OCI-LY7 (cell line): ENCODE data around the gene CKLF. TPM values are rescaled to one million over a fixed set of nuclear protein-coding genes. Genes with fewer than 3 reads are reported as not detected.

Experiments used
- BruUV-seq: library from RNA; stranded (reverse); fragments of 400-500 nt; replicated peaks from 2 replicates; lab custom pipeline; 2021; lab: Mats Ljungman, UMichigan
- CTCF ChIA-PET: fragments of 300-600 bp; sonication (Branson Sonifier 250); formaldehyde crosslinking; loops from one replicate; lab custom pipeline; 2022; ENCODE audit warnings: antibody characterized with exemption; ENCODE audit not compliant: unreplicated experiment; lab: Charles Lee
- POLR2A ChIA-PET: fragments of 300-600 bp; sonication (Branson Sonifier 250); formaldehyde crosslinking; loops from one replicate; lab custom pipeline; 2022; ENCODE audit warnings: antibody characterized with exemption; lab: Charles Lee
- DNase-seq: peaks from one replicate; pipeline ENCODE4 v3.0.0-alpha.2; 2015; ENCODE audit warnings: low spot score
- H2AFZ ChIP-seq: fragments of 200-600 bp; sonication (generic), shearing (Covaris generic); 2 replicates; pipeline ENCODE4 v1.6.1; 2014; ENCODE audit warnings: mild to moderate bottlenecking, antibody characterized with exemption, low read length, moderate library complexity
- H3K27ac ChIP-seq: fragments of 200-600 bp; sonication (generic); 2 replicates; pipeline ENCODE4 v1.5.1; 2014; ENCODE audit warnings: mixed run types, low read depth, mild to moderate bottlenecking, moderate library complexity, low read length, inconsistent platforms; ENCODE audit not compliant: poor library complexity, severe bottlenecking
- H3K36me3 ChIP-seq: fragments of 200-600 bp; sonication (generic); 2 replicates; pipeline ENCODE4 v1.6.1; 2014; ENCODE audit warnings: mild to moderate bottlenecking, antibody characterized with exemption, low read length, moderate library complexity, mixed read lengths; ENCODE audit not compliant: insufficient read depth
- H3K4me1 ChIP-seq: fragments of 200-600 bp; sonication (generic); 2 replicates; pipeline ENCODE4 v1.5.1; 2014; ENCODE audit warnings: mild to moderate bottlenecking, low read length; ENCODE audit not compliant: insufficient read depth, poor library complexity, severe bottlenecking
- H3K4me2 ChIP-seq: fragments of 200-600 bp; sonication (generic); 2 replicates; pipeline ENCODE4 v1.6.1; 2014; ENCODE audit warnings: mild to moderate bottlenecking, low read length
- H3K4me3 ChIP-seq: fragments of 200-600 bp; sonication (generic); 2 replicates; pipeline ENCODE4 v1.5.1; 2014; ENCODE audit warnings: mild to moderate bottlenecking, low read depth, low read length; ENCODE audit not compliant: poor library complexity, severe bottlenecking
- H3K79me2 ChIP-seq: fragments of 200-600 bp; sonication (generic); 2 replicates; pipeline ENCODE4 v1.6.1; 2016; ENCODE audit warnings: low read depth, mild to moderate bottlenecking, low read length, moderate library complexity, mixed read lengths; ENCODE audit not compliant: insufficient read depth
- H3K9me2 ChIP-seq: fragments of 200-600 bp; sonication (generic); 2 replicates; pipeline ENCODE4 v1.6.1; 2016; ENCODE audit warnings: mild to moderate bottlenecking, low read length, mixed read lengths; ENCODE audit not compliant: insufficient read depth
- H3K9me3 ChIP-seq: fragments of 200-600 bp; sonication (generic); 2 replicates; pipeline ENCODE4 v1.6.1; 2014; ENCODE audit warnings: mild to moderate bottlenecking, mixed run types, low read length, mixed read lengths
- H4K20me1 ChIP-seq: fragments of 200-600 bp; sonication (generic); 2 replicates; pipeline ENCODE4 v1.6.1; 2014; ENCODE audit warnings: mild to moderate bottlenecking, antibody characterized with exemption, low read length, moderate library complexity, mixed read lengths; ENCODE audit not compliant: insufficient read depth
- EZH2phosphoT487 ChIP-seq: fragments of 200-600 bp; sonication (generic); IDR thresholded peaks from 2 replicates; pipeline ENCODE4 v1.6.1; 2018; ENCODE audit warnings: low read depth, borderline replicate concordance, mild to moderate bottlenecking, mixed run types, antibody characterized with exemption, low read length, moderate library complexity, mixed read lengths
- intact Hi-C: fragments of 100-400 bp; cut with micrococcal nuclease; formaldehyde crosslinking; loops from one replicate; pipeline ENCODE4 v1.10.0; 2022; ENCODE audit not compliant: unreplicated experiment
- total RNA-seq, 2 experiments: library from RNA; depleted of rRNA in 1 of 2; stranded (reverse); fragments of >200 nt in 1 of 2; shearing (Covaris generic) in 1 of 2; gene quantifications; 2 replicates each; pipeline ENCODE4 v1.2.3, GENCODE V29; 2014 to 2022
- TF ChIP-seq, protein P1 (sequence below): fragments of 200-600 bp; sonication (generic); conservative IDR thresholded peaks from 2 replicates; pipeline ENCODE4 v1.5.1; 2014; ENCODE audit warnings: mild to moderate bottlenecking, antibody characterized with exemption, low read length, moderate library complexity, mixed read lengths

Gene CKLF
- total RNA-seq, 2 experiments from 2014 or later: 56.6 to 98.7 TPM

- Histone ChIP-seq H3K4me1 (peaks cover 46% of the 10 kb centered on the region), H2AFZ (peak overlapping the region; percentile 33; the same call in 1 of the 2 replicates), H3K4me3 (no peak overlapping the region), H3K4me2 (peak overlapping the region; percentile 43), H3K9me3 (no peaks in the 10 kb centered on the region), H3K79me2 (no peaks in the 10 kb centered on the region), H4K20me1 (no peaks in the 10 kb centered on the region), H3K36me3 (no peaks in the 10 kb centered on the region), H3K27ac (no peak overlapping the region), H3K9me2 (no peaks in the 10 kb centered on the region)
- ChIA-PET POLR2A (interaction anchor here (0.6 to 2.1 kb wide), 7 partner anchors 8 to 1576 kb away, joined by 3 to 10 read pairs (median 5); partner anchors contain the start of gene CKLF), CTCF (interaction anchor here (0.6 kb wide), 1 partner anchor 10 kb away, joined by 3 read pairs; no protein-coding TSS in a partner anchor)
- TF ChIP-seq, protein P1, sequence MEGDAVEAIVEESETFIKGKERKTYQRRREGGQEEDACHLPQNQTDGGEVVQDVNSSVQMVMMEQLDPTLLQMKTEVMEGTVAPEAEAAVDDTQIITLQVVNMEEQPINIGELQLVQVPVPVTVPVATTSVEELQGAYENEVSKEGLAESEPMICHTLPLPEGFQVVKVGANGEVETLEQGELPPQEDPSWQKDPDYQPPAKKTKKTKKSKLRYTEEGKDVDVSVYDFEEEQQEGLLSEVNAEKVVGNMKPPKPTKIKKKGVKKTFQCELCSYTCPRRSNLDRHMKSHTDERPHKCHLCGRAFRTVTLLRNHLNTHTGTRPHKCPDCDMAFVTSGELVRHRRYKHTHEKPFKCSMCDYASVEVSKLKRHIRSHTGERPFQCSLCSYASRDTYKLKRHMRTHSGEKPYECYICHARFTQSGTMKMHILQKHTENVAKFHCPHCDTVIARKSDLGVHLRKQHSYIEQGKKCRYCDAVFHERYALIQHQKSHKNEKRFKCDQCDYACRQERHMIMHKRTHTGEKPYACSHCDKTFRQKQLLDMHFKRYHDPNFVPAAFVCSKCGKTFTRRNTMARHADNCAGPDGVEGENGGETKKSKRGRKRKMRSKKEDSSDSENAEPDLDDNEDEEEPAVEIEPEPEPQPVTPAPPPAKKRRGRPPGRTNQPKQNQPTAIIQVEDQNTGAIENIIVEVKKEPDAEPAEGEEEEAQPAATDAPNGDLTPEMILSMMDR: no peak
- no peak for TF ChIP-seq EZH2phosphoT487
- no TSS peak for BruUV-seq
- intact Hi-C loops: no loop called here
- no peak for DNase-seq
Measured at GRCh38 chr16:66544016-66544757, 8.2 kb upstream of the CKLF start.

- no peak for TF ChIP-seq EZH2phosphoT487
- TF ChIP-seq, protein P1: no peak
- no peaks in the 10 kb centered on the region for H3K36me3 ChIP-seq
- H3K4me3 ChIP-seq: no peak overlapping the region
- no TSS peak for BruUV-seq
- H3K4me1 ChIP-seq: peaks cover 55% of the 10 kb centered on the region
- ChIA-PET CTCF (interaction anchor here (0.9 kb wide), 1 partner anchor 25 kb away, joined by 3 read pairs; no protein-coding TSS in a partner anchor), POLR2A (interaction anchor here (0.7 to 1.6 kb wide), 2 partner anchors 10 to 26 kb away, joined by 4 to 5 read pairs; no protein-coding TSS in a partner anchor)
- no peak overlapping the region for H3K27ac ChIP-seq
- intact Hi-C loops: no loop called here
- H3K9me3 ChIP-seq: no peaks in the 10 kb centered on the region
- H3K9me2 ChIP-seq: no peaks in the 10 kb centered on the region
- H3K4me2 ChIP-seq: no peak overlapping the region
- no peak overlapping the region for H2AFZ ChIP-seq
- no peak for DNase-seq
- no peaks in the 10 kb centered on the region for H4K20me1 ChIP-seq
- H3K79me2 ChIP-seq: no peaks in the 10 kb centered on the region
Measured at GRCh38 chr16:66547101-66547989, 5.0 kb upstream of the CKLF start.
